Neutrophil (primary cell): ENCODE measurements around the gene LDLRAP1.

Experiments
- H3K27ac ChIP-seq: fragments of 200-600 bp; sonication (generic); 2 replicates; pipeline ENCODE4 v1.5.1; 2016; ENCODE audit warnings: mild to moderate bottlenecking, moderate library complexity
- H3K27me3 ChIP-seq: fragments of 200-600 bp; sonication (generic); 2 replicates; pipeline ENCODE4 v1.6.0; 2016; ENCODE audit warnings: mild to moderate bottlenecking
- H3K36me3 ChIP-seq: fragments of 200-600 bp; sonication (generic); 2 replicates; pipeline ENCODE4 v1.5.1; 2017
- H3K4me1 ChIP-seq, 2 experiments: fragments of 200-600 bp in 1 of 2; sonication (generic) in 1 of 2; 1 replicate in 1 of 2; 2 replicates in 1 of 2; pipeline versions ENCODE4 v1.5.1 to v1.6.1; 2013 to 2016; ENCODE audit warnings: low read depth in 1 of 2, low read length in 1 of 2, mild to moderate bottlenecking in 1 of 2, moderate library complexity in 1 of 2; ENCODE audit not compliant: control insufficient read depth in 1 of 2, insufficient read depth in 1 of 2
- H3K4me3 ChIP-seq, 2 experiments: fragments of 200-600 bp in 1 of 2; sonication (generic) in 1 of 2; 1 replicate in 1 of 2; 2 replicates in 1 of 2; pipeline ENCODE4 v1.5.1; 2013 to 2016; ENCODE audit warnings: low read depth in 1 of 2, low read length in 1 of 2, mild to moderate bottlenecking in 1 of 2, moderate library complexity in 1 of 2
- H3K9me3 ChIP-seq: fragments of 200-600 bp; sonication (generic); 2 replicates; pipeline ENCODE4 v1.5.1; 2016
- TF ChIP-seq, protein P1 (sequence below): fragments of 200-600 bp; sonication (generic); IDR thresholded peaks from 2 replicates; pipeline ENCODE4 v1.5.1; 2016; ENCODE audit warnings: antibody characterized with exemption

Gene LDLRAP1

GRCh38 chr1:25537153-25537831 is 6.1 kb upstream of the LDLRAP1 start:
- no peaks in the 10 kb centered on the region for H3K4me1 ChIP-seq
- TF ChIP-seq, protein P1, sequence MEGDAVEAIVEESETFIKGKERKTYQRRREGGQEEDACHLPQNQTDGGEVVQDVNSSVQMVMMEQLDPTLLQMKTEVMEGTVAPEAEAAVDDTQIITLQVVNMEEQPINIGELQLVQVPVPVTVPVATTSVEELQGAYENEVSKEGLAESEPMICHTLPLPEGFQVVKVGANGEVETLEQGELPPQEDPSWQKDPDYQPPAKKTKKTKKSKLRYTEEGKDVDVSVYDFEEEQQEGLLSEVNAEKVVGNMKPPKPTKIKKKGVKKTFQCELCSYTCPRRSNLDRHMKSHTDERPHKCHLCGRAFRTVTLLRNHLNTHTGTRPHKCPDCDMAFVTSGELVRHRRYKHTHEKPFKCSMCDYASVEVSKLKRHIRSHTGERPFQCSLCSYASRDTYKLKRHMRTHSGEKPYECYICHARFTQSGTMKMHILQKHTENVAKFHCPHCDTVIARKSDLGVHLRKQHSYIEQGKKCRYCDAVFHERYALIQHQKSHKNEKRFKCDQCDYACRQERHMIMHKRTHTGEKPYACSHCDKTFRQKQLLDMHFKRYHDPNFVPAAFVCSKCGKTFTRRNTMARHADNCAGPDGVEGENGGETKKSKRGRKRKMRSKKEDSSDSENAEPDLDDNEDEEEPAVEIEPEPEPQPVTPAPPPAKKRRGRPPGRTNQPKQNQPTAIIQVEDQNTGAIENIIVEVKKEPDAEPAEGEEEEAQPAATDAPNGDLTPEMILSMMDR = no peak
- H3K27me3 ChIP-seq = peaks cover 4% of the 10 kb centered on the region
- H3K4me3 ChIP-seq = no peak overlapping the region
- H3K27ac ChIP-seq = no peak overlapping the region
- no peaks in the 10 kb centered on the region for H3K36me3 ChIP-seq
- no peaks in the 10 kb centered on the region for H3K9me3 ChIP-seq

DNA sequence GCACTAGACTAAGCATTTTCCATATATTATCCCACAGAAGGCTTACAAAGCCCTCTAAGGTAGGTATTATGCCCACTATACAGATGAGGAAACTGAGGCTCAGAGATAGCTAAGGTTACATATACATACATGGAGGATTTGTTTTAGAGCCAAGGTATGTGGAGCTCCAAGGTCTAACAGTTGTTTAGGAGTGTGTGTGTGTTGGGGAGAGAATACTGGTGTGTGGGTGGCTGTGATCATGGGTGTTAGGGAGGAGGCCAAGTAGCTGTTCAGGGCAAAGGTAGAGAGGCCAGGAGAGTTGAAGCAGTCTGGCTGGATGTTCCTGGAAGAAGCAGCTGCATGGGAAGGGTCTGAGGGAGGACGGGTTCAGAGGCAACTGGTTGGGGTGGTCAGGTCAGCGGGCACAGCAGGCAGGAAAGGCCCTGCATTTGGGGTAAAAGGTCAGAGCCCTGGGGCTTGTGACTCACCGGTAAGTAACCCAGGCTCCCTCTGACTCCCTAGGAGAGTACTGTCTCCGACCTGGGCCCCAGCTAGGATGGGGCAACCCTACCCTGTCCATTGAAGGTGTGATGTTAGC is 5.1 kb upstream of the LDLRAP1 start:
- H3K9me3 ChIP-seq = no peaks in the 10 kb centered on the region
- H3K4me3 ChIP-seq = no peak overlapping the region
- TF ChIP-seq, protein P1 = no peak
- peaks cover 7% of the 10 kb centered on the region for H3K27me3 ChIP-seq
- no peak overlapping the region for H3K27ac ChIP-seq
- peaks cover 0 to 2% of the 10 kb centered on the region in 2 experiments for H3K4me1 ChIP-seq
- H3K36me3 ChIP-seq = no peaks in the 10 kb centered on the region

- Histone ChIP-seq H3K27ac (no peak overlapping the region), H3K36me3 (no peaks in the 10 kb centered on the region), H3K4me3 (no peak overlapping the region), H3K4me1 (peaks cover 12 to 18% of the 10 kb centered on the region in 2 experiments), H3K9me3 (no peaks in the 10 kb centered on the region), H3K27me3 (peaks cover 25% of the 10 kb centered on the region)
- TF ChIP-seq, protein P1 = no peak
Measured at GRCh38 chr1:25540750-25541342, 2.6 kb upstream of the LDLRAP1 start.

- peaks cover 12 to 18% of the 10 kb centered on the region in 2 experiments for H3K4me1 ChIP-seq
- H3K27me3 ChIP-seq = peaks cover 25% of the 10 kb centered on the region
- H3K9me3 ChIP-seq = no peaks in the 10 kb centered on the region
- TF ChIP-seq, protein P1 = no peak
- H3K4me3 ChIP-seq = no peak overlapping the region
- H3K36me3 ChIP-seq = no peaks in the 10 kb centered on the region
- no peak overlapping the region for H3K27ac ChIP-seq
Measured at GRCh38 chr1:25541425-25541824, 2.0 kb upstream of the LDLRAP1 start.

- Histone ChIP-seq H3K27me3 (peaks cover 25% of the 10 kb centered on the region), H3K27ac (no peak overlapping the region), H3K4me1 (peaks cover 12 to 18% of the 10 kb centered on the region in 2 experiments), H3K9me3 (no peaks in the 10 kb centered on the region), H3K36me3 (no peaks in the 10 kb centered on the region), H3K4me3 (no peak overlapping the region)
- TF ChIP-seq, protein P1 = no peak
Measured at GRCh38 chr1:25541889-25542658, 1.3 kb upstream of the LDLRAP1 start.
